ENCODE measurements around the gene CDC25B. TPM values are rescaled to one million over a fixed set of nuclear protein-coding genes. Genes with fewer than 3 reads are reported as not detected.
A peak's percentile ranks its signal among the peaks of the same experiment; 100 is the strongest.
"Not testable (repeated sequence)": the region's sequence is repeated elsewhere in the genome, so short reads cannot be mapped to it uniquely, and the experiment has no call there.

Gene CDC25B
- total RNA-seq, 1 experiment from 2014 or later: 66.7 TPM

DNA sequence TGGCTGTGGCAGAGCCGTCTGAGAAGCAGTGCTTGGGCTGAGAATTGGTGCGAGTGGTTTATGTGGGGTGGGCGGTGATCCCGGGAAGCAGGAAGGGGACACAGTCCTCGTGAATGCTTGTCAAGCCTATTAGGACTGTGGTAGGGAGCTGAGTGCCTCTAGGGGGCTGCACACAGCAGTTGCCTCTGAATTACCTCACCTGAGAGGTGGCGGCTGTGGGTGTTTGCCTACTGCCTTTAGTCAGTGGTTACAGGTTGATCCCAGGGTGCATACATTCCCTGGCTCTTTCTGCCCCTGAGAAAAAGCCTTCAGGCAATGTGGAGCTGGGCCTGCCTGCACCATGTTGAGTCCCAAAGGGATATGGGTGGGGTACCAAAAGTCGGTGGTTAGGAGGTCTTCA lies 29.4 kb downstream of the CDC25B start:
- no peaks in the 10 kb centered on the region for H3K4me1 ChIP-seq
- H3K36me3 ChIP-seq (ENCODE audit: control insufficient read depth, insufficient read depth, low read length): peaks cover 4% of the 10 kb centered on the region
- no peak overlapping the region for H3K27ac Mint-ChIP-seq (ENCODE audit: unreplicated experiment)
- POLR2A ChIA-PET: interaction anchor here (0.7 kb wide), 1 partner anchor 24 kb away, joined by 3 read pairs; no protein-coding TSS in a partner anchor
- TF ChIP-seq, protein P1, sequence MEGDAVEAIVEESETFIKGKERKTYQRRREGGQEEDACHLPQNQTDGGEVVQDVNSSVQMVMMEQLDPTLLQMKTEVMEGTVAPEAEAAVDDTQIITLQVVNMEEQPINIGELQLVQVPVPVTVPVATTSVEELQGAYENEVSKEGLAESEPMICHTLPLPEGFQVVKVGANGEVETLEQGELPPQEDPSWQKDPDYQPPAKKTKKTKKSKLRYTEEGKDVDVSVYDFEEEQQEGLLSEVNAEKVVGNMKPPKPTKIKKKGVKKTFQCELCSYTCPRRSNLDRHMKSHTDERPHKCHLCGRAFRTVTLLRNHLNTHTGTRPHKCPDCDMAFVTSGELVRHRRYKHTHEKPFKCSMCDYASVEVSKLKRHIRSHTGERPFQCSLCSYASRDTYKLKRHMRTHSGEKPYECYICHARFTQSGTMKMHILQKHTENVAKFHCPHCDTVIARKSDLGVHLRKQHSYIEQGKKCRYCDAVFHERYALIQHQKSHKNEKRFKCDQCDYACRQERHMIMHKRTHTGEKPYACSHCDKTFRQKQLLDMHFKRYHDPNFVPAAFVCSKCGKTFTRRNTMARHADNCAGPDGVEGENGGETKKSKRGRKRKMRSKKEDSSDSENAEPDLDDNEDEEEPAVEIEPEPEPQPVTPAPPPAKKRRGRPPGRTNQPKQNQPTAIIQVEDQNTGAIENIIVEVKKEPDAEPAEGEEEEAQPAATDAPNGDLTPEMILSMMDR (IDR thresholded peaks at IDR 0.05; ENCODE audit: insufficient read depth in 1 of 2, low read depth in 1 of 2, low read length in 1 of 2, severe bottlenecking in 1 of 2, unreplicated experiment in 1 of 2): peak in 1 of 2 experiments; percentile 15
- H3K4me3 ChIP-seq (ENCODE audit: low read depth, low read length): no peak overlapping the region
- no peak overlapping the region for H3K4me3 Mint-ChIP-seq (ENCODE audit: unreplicated experiment)
- peaks cover 7% of the 10 kb centered on the region for H3K4me1 Mint-ChIP-seq (ENCODE audit: low read depth, unreplicated experiment)
- intact Hi-C loops (cut with micrococcal nuclease; ENCODE audit: unreplicated experiment): no loop called here
- CTCF ChIA-PET: no interaction called here
- no peak for DNase-seq
- H3K36me3 Mint-ChIP-seq (ENCODE audit: insufficient read depth, unreplicated experiment): peaks cover 11% of the 10 kb centered on the region
- no peaks in the 10 kb centered on the region for H3K9me3 ChIP-seq
- no peaks in the 10 kb centered on the region for H3K9me3 Mint-ChIP-seq (ENCODE audit: unreplicated experiment)
- H3K27me3 Mint-ChIP-seq (ENCODE audit: insufficient read depth, unreplicated experiment): no peaks in the 10 kb centered on the region
- no TSS peak for BruUV-seq (replicated peaks)
- H3K27me3 ChIP-seq (replicated peaks; ENCODE audit: control insufficient read depth, insufficient read depth, low read length): no peaks in the 10 kb centered on the region

DNA sequence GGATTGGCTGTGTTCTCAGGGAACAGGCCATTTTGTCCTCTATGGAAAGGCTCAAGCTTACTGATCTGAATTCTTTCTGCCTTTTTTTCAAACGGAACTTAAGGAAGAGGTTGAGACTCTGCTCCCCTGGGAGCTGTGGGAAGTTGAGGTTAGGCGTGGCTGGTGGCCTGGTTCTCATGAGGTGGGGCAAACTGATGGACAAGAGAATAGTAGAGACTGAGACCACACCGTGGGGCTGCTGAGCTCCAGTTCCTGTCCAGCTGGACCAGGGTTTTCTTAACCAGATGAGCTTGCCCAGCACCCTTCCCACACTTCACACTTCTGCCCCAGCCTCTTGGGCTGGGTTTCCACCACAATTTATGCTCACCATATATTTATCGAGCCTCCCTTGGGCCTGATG lies 30.3 kb downstream of the CDC25B start:
- H3K4me3 ChIP-seq (ENCODE audit: low read depth, low read length): no peak overlapping the region
- no peaks in the 10 kb centered on the region for H3K27me3 ChIP-seq (replicated peaks; ENCODE audit: control insufficient read depth, insufficient read depth, low read length)
- POLR2A ChIA-PET: interaction anchor here (0.6 kb wide), 1 partner anchor 11 kb away, joined by 12 read pairs; no protein-coding TSS in a partner anchor
- CTCF ChIA-PET: no interaction called here
- Mint-ChIP-seq H3K36me3 (ENCODE audit: insufficient read depth, unreplicated experiment) (peaks cover 5% of the 10 kb centered on the region), H3K9me3 (ENCODE audit: unreplicated experiment) (no peaks in the 10 kb centered on the region), H3K27ac (ENCODE audit: unreplicated experiment) (no peak overlapping the region), H3K27me3 (ENCODE audit: insufficient read depth, unreplicated experiment) (no peaks in the 10 kb centered on the region), H3K4me3 (ENCODE audit: unreplicated experiment) (no peak overlapping the region), H3K4me1 (ENCODE audit: low read depth, unreplicated experiment) (peaks cover 7% of the 10 kb centered on the region)
- H3K9me3 ChIP-seq: no peaks in the 10 kb centered on the region
- intact Hi-C loops (cut with micrococcal nuclease; ENCODE audit: unreplicated experiment): no loop called here
- TF ChIP-seq, protein P1 (IDR thresholded peaks at IDR 0.05; ENCODE audit: insufficient read depth in 1 of 2, low read depth in 1 of 2, low read length in 1 of 2, severe bottlenecking in 1 of 2, unreplicated experiment in 1 of 2): no peak
- peaks cover 4% of the 10 kb centered on the region for H3K36me3 ChIP-seq (ENCODE audit: control insufficient read depth, insufficient read depth, low read length)
- no TSS peak for BruUV-seq (replicated peaks)
- H3K4me1 ChIP-seq: no peaks in the 10 kb centered on the region
- no peak for DNase-seq

DNA sequence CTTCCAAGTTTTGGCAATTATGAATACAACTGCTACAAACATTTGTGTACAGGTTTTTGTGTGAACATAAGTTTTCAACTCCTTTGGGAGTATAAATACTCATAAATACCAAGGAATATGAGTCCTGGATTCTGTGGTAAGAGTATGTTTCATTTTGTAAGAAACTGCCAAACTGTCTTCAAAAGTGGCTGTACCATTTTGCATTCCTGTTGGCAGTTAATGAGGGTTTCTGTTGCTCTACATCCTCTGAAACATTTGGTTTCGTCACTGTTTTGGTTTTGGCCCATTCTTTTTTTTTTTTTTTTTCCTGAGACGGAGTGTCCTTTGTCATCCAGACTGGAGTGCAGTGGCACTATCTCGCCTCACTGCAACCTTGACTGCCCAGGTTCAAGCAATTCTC lies 32.7 kb downstream of the CDC25B start:
- Histone ChIP-seq H3K4me1 (no peaks in the 10 kb centered on the region), H3K36me3 (ENCODE audit: control insufficient read depth, insufficient read depth, low read length) (no peaks in the 10 kb centered on the region), H3K9me3 (no peaks in the 10 kb centered on the region), H3K27me3 (replicated peaks; ENCODE audit: control insufficient read depth, insufficient read depth, low read length) (no peaks in the 10 kb centered on the region), H3K4me3 (ENCODE audit: low read depth, low read length) (no peak overlapping the region)
- H3K4me3 Mint-ChIP-seq (ENCODE audit: unreplicated experiment): no peak overlapping the region
- ChIA-PET POLR2A (no interaction called here), CTCF (no interaction called here)
- no peak for DNase-seq
- no TSS peak for BruUV-seq (replicated peaks)
- no peaks in the 10 kb centered on the region for H3K9me3 Mint-ChIP-seq (ENCODE audit: unreplicated experiment)
- H3K36me3 Mint-ChIP-seq (ENCODE audit: insufficient read depth, unreplicated experiment): no peaks in the 10 kb centered on the region
- TF ChIP-seq, protein P1 (IDR thresholded peaks at IDR 0.05; ENCODE audit: insufficient read depth in 1 of 2, low read depth in 1 of 2, low read length in 1 of 2, severe bottlenecking in 1 of 2, unreplicated experiment in 1 of 2): no peak
- intact Hi-C loops (cut with micrococcal nuclease; ENCODE audit: unreplicated experiment): no loop called here
- no peaks in the 10 kb centered on the region for H3K27me3 Mint-ChIP-seq (ENCODE audit: insufficient read depth, unreplicated experiment)
- no peak overlapping the region for H3K27ac Mint-ChIP-seq (ENCODE audit: unreplicated experiment)
- no peaks in the 10 kb centered on the region for H3K4me1 Mint-ChIP-seq (ENCODE audit: low read depth, unreplicated experiment)

DNA sequence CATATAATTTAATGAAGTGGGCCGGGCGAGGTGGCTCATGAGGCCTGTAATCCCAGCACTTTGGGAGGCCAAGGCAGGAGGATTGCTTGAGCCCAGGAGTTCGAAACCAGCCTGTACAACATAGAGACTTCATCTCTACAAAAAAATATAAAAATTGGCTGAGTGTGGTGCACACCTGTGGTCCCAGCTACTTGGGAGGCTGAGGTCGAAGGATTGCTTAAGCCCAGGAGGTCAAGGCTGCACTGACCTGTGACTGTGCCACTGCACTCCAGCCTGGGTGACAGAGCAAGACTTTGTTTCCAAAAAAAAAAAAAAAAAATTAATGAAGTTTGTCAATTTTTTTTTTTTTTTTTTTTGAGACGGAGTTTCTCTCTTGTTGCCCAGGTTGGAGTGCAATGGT lies 33.8 kb downstream of the CDC25B start:
- H3K27ac Mint-ChIP-seq (ENCODE audit: unreplicated experiment); H3K4me3 ChIP-seq (ENCODE audit: low read depth, low read length); H3K9me3 Mint-ChIP-seq (ENCODE audit: unreplicated experiment); H3K36me3 ChIP-seq (ENCODE audit: control insufficient read depth, insufficient read depth, low read length); CTCF ChIA-PET; intact Hi-C loops (cut with micrococcal nuclease; ENCODE audit: unreplicated experiment); H3K27me3 Mint-ChIP-seq (ENCODE audit: insufficient read depth, unreplicated experiment); H3K4me1 Mint-ChIP-seq (ENCODE audit: low read depth, unreplicated experiment); POLR2A ChIA-PET; DNase-seq; H3K27me3 ChIP-seq (replicated peaks; ENCODE audit: control insufficient read depth, insufficient read depth, low read length); H3K9me3 ChIP-seq; H3K4me1 ChIP-seq; H3K36me3 Mint-ChIP-seq (ENCODE audit: insufficient read depth, unreplicated experiment); H3K4me3 Mint-ChIP-seq (ENCODE audit: unreplicated experiment); BruUV-seq (replicated peaks): not testable (repeated sequence)

Measured in Caco-2 (cell line).